ENCODE results near the gene SLC39A6. TPM values are rescaled to one million over a fixed set of nuclear protein-coding genes. Genes with fewer than 3 reads are reported as not detected.
"Not testable (repeated sequence)": the region's sequence is repeated elsewhere in the genome, so short reads cannot be mapped to it uniquely, and the experiment has no call there.

The SLC39A6 gene
- total RNA-seq, 1 experiment from 2014 or later, result 687 TPM

GRCh38 chr18:36143391-36143790 lies 14.3 kb upstream of the SLC39A6 start:
- in situ Hi-C loops (cut with HindIII; ENCODE audit: low pct_unique_long_range_greater_than_20kb, low sequenced_read_pairs), result no loop called here
- no peak for DNase-seq (ENCODE audit: low read depth, low spot score)

GRCh38 chr18:36142751-36143150 lies 13.6 kb upstream of the SLC39A6 start:
- in situ Hi-C loops (cut with HindIII; ENCODE audit: low pct_unique_long_range_greater_than_20kb, low sequenced_read_pairs), result no loop called here

GRCh38 chr18:36141576-36141975 lies 12.4 kb upstream of the SLC39A6 start:
- in situ Hi-C loops (cut with HindIII; ENCODE audit: low pct_unique_long_range_greater_than_20kb, low sequenced_read_pairs), result no loop called here
- DNase-seq (ENCODE audit: low read depth, low spot score), result peak; percentile 46

More at GRCh38 chr18:36142751-36143150, 13.6 kb upstream of the SLC39A6 start:
- DNase-seq (ENCODE audit: low read depth, low spot score), result no peak

GRCh38 chr18:36139245-36139644 lies 10.1 kb upstream of the SLC39A6 start:
- no peak for DNase-seq (ENCODE audit: low read depth, low spot score)
- in situ Hi-C loops (cut with HindIII; ENCODE audit: low pct_unique_long_range_greater_than_20kb, low sequenced_read_pairs), result no loop called here

GRCh38 chr18:36135264-36135663 lies 6.1 kb upstream of the SLC39A6 start:
- DNase-seq (ENCODE audit: low read depth, low spot score), result no peak
- in situ Hi-C loops (cut with HindIII; ENCODE audit: low pct_unique_long_range_greater_than_20kb, low sequenced_read_pairs), result no loop called here

GRCh38 chr18:36132756-36133155 lies 3.6 kb upstream of the SLC39A6 start:
- in situ Hi-C loops (cut with HindIII; ENCODE audit: low pct_unique_long_range_greater_than_20kb, low sequenced_read_pairs), result no loop called here

GRCh38 chr18:36131692-36132483 lies 2.7 kb upstream of the SLC39A6 start:
- no peak for DNase-seq (ENCODE audit: low read depth, low spot score)
- in situ Hi-C loops (cut with HindIII; ENCODE audit: low pct_unique_long_range_greater_than_20kb, low sequenced_read_pairs), result no loop called here

More at GRCh38 chr18:36132756-36133155, 3.6 kb upstream of the SLC39A6 start:
- no peak for DNase-seq (ENCODE audit: low read depth, low spot score)

GRCh38 chr18:36130883-36131653 lies 1.9 kb upstream of the SLC39A6 start:
- in situ Hi-C loops (cut with HindIII; ENCODE audit: low pct_unique_long_range_greater_than_20kb, low sequenced_read_pairs), result no loop called here

GRCh38 chr18:36130039-36130831 lies 1.1 kb upstream of the SLC39A6 start:
- no peak for DNase-seq (ENCODE audit: low read depth, low spot score)
- in situ Hi-C loops (cut with HindIII; ENCODE audit: low pct_unique_long_range_greater_than_20kb, low sequenced_read_pairs), result no loop called here

More at GRCh38 chr18:36130883-36131653, 1.9 kb upstream of the SLC39A6 start:
- DNase-seq (ENCODE audit: low read depth, low spot score), result no peak

- DNase-seq (ENCODE audit: low read depth, low spot score), result no peak
- in situ Hi-C loops (cut with HindIII; ENCODE audit: low pct_unique_long_range_greater_than_20kb, low sequenced_read_pairs), result no loop called here
These were observed 237 bp downstream of the SLC39A6 start for GRCh38 chr18:36128907-36129299.

GRCh38 chr18:36128530-36128870 lies 640 bp downstream of the SLC39A6 start:
- DNase-seq (ENCODE audit: low read depth, low spot score), result peak; percentile 6
- in situ Hi-C loops (cut with HindIII; ENCODE audit: low pct_unique_long_range_greater_than_20kb, low sequenced_read_pairs), result no loop called here

- in situ Hi-C loops (cut with HindIII; ENCODE audit: low pct_unique_long_range_greater_than_20kb, low sequenced_read_pairs), result no loop called here
These were observed 1.2 kb downstream of the SLC39A6 start for GRCh38 chr18:36127836-36128529.

GRCh38 chr18:36126668-36127067 lies 2.5 kb downstream of the SLC39A6 start:
- no peak for DNase-seq (ENCODE audit: low read depth, low spot score)
- in situ Hi-C loops (cut with HindIII; ENCODE audit: low pct_unique_long_range_greater_than_20kb, low sequenced_read_pairs), result no loop called here

More at GRCh38 chr18:36127836-36128529, 1.2 kb downstream of the SLC39A6 start:
- DNase-seq (ENCODE audit: low read depth, low spot score), result peak; percentile 7

GRCh38 chr18:36124841-36125240 lies 4.3 kb downstream of the SLC39A6 start:
- no peak for DNase-seq (ENCODE audit: low read depth, low spot score)
- in situ Hi-C loops (cut with HindIII; ENCODE audit: low pct_unique_long_range_greater_than_20kb, low sequenced_read_pairs), result no loop called here

GRCh38 chr18:36120297-36120696 lies 8.8 kb downstream of the SLC39A6 start:
- in situ Hi-C loops (cut with HindIII; ENCODE audit: low pct_unique_long_range_greater_than_20kb, low sequenced_read_pairs), result no loop called here
- no peak for DNase-seq (ENCODE audit: low read depth, low spot score)

GRCh38 chr18:36116771-36117170 lies 12.4 kb downstream of the SLC39A6 start:
- DNase-seq (ENCODE audit: low read depth, low spot score); in situ Hi-C loops (cut with HindIII; ENCODE audit: low pct_unique_long_range_greater_than_20kb, low sequenced_read_pairs): not testable (repeated sequence)

GRCh38 chr18:36114738-36115137 lies 14.4 kb downstream of the SLC39A6 start:
- no peak for DNase-seq (ENCODE audit: low read depth, low spot score)
- in situ Hi-C loops (cut with HindIII; ENCODE audit: low pct_unique_long_range_greater_than_20kb, low sequenced_read_pairs), result no loop called here

All from SK-MEL-5 (cell line).